HG03103 (cell line): Measurements from ENCODE around the gene CTIF.
"Not testable (repeated sequence)": the region's sequence is repeated elsewhere in the genome, so short reads cannot be mapped to it uniquely, and the experiment has no call there.

ENCODE experiments used
- ATAC-seq: cut with Tn5 transposase; IDR thresholded peaks from one replicate; pipeline ENCODE4 v1.9.1; 2021; ENCODE audit warnings: low read depth; ENCODE audit not compliant: unreplicated experiment

Gene CTIF

GRCh38 chr18:48854780-48855179 lies 315.9 kb downstream of the CTIF start:
- no peak for ATAC-seq

DNA sequence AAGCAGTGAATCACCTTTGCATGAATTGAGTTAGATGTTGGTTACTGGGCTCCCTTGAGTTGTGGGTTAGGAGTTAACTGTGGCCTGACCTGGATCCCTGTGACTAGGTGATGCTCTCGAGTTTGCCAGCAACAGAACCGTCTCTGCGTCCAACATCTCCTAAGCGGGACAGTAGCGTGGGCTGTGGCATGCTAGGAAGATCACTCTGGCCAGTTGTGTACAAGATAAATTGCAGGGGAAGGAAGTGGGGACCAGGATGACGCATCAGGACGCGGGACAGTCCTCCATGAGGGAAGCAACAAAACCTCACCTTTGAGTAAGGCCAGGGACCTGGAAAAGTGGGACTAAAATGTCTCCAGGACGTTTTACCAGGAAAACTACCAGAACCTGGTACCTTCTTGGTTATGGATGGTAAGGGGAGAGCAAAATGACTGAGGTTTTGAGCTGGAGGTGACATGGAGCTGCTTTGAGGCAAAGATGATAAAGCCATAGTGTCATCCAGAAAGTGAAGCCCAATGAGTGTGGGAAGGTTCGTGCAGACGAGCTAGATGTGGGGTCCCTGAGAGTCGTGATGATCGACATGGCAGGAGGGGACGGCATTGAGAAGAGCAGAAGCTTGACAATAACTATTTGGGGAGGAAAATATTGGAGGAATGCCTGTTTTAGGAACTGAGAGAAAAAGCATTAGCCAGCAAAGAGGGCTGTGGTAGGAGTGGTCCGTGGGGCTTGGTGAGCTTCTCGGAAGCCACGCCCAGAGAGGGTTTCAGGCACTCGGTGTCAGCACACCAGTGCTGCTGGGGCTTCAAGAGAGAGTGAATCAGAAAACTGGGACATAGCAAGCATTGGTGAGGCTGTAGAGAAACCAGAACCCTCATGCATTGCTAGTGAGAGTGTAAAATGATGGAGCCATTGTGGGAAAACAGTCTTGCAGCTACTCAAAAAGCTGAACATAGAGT lies 316.9 kb downstream of the CTIF start:
- ATAC-seq = no peak

DNA sequence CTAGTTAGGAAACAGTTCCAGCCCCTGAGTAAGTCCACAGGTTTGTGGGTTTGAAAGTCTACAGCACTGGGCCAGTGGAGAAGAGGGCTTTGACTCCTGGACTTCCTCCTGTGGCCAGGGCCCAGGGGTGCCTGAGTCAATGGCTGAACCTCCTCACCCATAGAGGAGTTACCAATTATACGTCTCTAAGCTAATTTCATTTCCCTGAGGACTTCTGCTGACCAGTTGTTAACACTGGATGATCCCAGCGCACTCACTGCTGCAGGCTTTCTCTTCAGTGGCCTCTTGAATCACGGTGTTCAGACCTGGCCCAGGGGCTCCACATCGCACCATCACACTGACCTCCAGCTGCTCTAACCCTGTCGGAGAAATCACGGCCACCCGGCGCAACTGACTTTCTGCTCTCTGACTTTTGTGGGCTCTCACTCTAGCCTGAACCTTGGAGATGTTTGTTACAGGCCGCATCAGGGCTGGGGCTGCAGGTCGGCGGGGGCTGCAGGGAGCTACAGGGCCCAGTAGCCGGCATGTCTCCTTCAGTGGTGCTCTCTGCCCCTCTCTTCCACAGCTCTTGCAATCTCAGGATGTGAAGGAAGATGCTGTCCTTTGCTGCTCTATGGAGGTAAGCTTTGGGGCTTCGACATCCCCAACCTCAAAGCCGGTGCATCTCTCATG lies 318.3 kb downstream of the CTIF start:
- no peak for ATAC-seq

GRCh38 chr18:48858676-48859075 lies 319.8 kb downstream of the CTIF start:
- no peak for ATAC-seq

DNA sequence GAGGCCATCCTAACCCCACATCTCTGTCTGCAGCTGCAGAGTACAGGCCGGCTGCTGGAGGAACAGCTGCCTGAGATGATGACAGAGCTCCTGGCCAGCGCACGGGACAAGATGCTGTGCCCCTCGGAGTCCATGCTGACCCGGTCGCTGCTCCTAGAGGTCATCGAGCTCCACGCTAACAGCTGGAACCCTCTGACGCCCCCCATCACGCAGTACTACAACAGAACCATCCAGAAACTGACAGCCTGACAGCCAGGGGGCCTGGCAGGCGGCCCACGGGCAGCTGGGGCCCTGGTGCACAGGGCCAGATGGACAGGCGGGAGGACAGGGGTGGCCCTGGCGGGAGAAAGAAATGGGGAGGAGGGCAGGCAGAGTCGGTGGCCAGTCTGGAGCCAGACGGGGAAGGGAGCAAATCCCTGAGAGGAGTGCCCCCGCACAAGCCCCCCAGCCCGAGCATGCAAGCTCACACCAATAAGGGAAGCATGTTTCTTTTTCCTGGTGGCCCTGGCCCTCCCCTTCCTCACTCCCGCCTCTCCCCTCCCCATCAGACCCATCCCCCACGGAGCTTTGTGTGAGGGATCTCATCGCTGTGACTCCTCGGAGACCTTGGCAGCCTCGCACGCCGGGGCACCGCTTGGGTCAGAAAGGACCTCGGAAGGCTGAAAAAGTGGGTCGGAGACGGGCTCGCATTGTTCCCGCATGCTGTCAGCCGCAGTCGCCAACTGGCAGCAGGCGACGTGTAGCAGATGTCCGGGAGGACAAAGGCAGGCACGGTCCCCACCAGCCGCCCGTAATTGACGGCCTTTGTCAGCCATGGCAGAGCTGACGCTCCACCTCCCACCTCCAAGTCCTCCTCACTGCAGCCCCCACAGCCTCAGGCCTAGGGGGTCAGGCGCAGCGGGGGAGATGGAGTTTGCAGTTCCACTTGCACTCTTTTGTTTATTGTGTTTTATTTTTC lies 320.8 kb downstream of the CTIF start:
- ATAC-seq = no peak

GRCh38 chr18:48860269-48861180 lies 321.7 kb downstream of the CTIF start:
- ATAC-seq = no peak

GRCh38 chr18:48861181-48861708 lies 322.4 kb downstream of the CTIF start:
- ATAC-seq = no peak

DNA sequence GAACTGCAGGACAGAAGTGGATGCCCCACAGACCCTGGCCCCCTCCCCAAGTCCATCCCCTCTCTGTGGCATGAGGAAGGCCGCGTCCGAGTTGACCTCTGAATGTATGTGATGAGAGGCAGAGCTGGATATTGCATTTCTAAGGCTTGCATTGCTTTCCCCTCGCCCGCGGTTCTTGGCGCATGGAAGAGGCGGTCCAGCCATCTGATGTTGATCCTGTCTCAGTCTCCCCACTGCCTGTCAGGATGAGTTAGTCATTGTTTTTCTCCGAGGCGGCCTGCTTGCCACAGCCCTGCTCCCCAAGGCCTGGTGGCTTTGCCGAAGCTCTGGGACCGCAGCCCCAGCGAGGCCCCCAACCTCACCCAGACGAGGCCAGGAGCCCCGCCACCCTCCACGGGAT lies 323.3 kb downstream of the CTIF start:
- no peak for ATAC-seq

DNA sequence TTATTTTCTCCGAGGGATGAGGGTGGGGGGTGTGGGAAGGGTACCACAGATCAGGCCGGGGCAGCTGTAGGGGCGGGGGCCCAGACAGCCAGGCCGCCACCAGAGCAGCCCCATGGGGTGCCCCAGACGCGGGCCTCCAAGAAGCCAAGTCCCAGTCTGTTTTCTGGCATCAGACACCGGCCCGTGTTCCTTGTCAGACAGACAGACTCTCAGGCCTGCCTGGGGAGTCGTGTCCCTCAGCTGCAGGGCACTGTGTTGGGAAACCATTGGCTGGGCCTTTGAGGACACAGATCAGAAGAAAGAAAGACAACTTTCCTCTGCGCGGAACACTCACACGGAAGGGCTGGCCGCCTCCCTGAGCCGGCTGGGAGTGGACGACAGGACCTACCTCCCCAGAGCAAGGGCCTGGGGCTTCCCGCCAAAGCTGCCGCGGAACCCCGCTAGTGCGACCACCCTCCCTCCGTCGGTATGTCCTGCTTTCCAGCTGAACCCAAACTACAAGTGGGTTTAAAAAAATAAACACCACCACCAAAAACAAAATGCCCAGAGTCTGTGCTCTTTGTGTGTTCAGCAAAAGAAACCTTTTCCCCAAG lies 323.9 kb downstream of the CTIF start:
- ATAC-seq = no peak

DNA sequence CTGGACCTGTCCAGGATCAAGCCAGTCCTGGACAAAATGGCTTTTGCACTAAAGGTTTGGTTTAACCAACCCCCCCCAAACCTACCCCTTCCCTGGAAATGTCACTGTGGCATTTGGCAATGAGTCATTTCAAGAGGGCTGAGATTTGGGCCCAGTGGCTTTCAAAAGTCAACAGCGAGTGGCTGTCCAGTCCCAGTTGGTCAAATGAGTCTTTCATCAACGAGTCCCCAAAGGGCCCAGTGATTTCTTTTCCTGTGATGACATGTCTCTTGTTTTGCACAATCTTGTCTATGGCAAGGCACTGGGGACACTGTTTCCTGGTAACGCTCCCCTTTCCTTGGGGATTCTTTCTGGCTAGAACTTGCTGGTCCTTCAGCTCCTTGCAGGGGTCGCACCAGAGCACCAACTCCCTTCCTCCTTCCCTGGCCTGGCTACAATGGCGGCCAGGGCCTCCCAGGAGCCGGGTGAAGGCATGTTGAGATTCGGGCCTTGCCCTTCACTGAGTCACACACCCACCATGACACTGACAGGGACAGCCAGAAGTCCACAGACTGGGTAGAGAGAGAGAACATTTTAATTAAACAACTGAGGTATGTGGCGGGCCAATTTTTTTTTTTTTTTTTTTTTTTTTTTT lies 324.7 kb downstream of the CTIF start:
- no peak for ATAC-seq

- no peak for ATAC-seq
Observed at GRCh38 chr18:48864876-48865275, 326.0 kb downstream of the CTIF start.

GRCh38 chr18:48866028-48866733 lies 327.4 kb downstream of the CTIF start:
- no peak for ATAC-seq

DNA sequence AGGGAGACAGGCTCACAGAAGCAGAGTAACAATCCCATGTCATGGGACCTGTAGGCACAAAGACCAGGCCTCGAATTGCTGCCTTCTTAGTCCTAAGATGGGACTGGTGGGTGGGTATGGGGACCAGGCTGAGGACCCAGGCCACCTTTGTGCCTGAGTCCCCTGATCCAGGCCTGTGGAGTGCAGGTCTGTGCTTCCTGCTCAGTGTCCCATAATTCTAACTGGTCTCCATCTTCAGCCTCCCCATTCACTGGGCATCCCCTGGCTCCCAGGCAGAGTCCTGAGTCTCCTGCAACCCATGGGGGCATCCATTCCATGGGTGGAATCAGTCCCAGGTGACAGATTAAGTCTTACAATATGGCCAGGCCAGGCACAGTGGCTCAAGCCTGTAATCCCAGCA lies 328.0 kb downstream of the CTIF start:
- no peak for ATAC-seq

DNA sequence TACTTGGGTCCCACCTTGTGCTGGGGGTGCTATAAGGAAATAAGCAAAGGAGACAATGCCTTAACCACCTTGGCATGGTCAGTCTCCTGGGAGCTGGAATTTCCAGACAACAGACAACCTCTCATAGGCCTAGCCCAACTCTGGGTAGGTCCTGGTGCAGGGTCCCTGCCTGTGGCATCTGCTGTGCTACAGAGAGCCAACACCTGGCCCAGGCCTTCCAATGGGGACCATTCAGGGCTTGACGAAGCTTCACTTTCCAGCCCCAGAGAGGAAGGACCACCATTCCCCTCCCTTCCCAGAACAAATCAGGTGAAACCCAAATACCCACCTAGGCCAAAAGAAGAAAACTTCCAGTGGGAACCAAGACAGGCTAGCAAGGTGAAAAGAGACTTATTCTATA lies 329.1 kb downstream of the CTIF start:
- ATAC-seq = no peak

GRCh38 chr18:48868468-48869466 lies 329.9 kb downstream of the CTIF start:
- peak; percentile 79 for ATAC-seq

DNA sequence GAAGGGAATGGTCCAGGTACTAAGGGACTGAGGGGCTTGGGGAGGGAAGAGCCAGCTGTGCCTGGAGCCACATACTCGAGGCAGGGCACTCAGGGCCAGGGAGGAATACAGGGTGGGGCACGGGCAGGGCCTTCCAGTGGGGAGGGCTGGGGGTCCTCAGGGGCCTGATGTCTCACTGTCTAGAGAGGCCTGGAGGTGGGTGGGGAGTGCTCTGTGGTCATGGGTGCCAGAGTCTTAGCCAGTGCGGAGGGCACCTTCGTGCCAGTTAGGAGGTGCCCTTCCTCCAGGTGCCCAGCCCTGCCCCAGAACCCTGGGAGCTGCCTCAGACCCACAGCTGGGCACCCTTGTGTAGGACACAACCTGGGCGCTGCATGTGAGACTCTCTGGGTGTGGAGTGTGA lies 330.8 kb downstream of the CTIF start:
- ATAC-seq = no peak

- not testable (repeated sequence) for ATAC-seq
Observed at GRCh38 chr18:48870926-48871325, 332.1 kb downstream of the CTIF start.
